Measurements from ENCODE around the gene C19orf53. TPM values are rescaled to one million over a fixed set of nuclear protein-coding genes. Genes with fewer than 3 reads are reported as not detected.

C19orf53 gene
- total and polyA plus RNA-seq, 2 experiments from 2014 or later = 115 to 309 TPM

GRCh38 chr19:13763265-13763664 is 11.0 kb upstream of the C19orf53 start:
- peaks cover 20% of the 10 kb centered on the region for H3K79me2 ChIP-seq (ENCODE audit: insufficient read depth)
- H3K27me3 ChIP-seq (replicated peaks; ENCODE audit: insufficient read depth) = no peaks in the 10 kb centered on the region
- DNase-seq = no peak
- no peaks in the 10 kb centered on the region for H3F3A ChIP-seq (ENCODE audit: insufficient read depth)
- no peaks in the 10 kb centered on the region for H3K9me2 ChIP-seq (ENCODE audit: insufficient read depth)
- H3K4me1 ChIP-seq (ENCODE audit: insufficient read depth) = 0 out of 2 replicates have a peak, but pooled peaks cover 5% of the 10 kb centered on the region
- no peak for TF ChIP-seq EZH2 (IDR thresholded peaks at IDR 0.05; ENCODE audit: insufficient read depth, poor library complexity, severe bottlenecking)
- H3K9ac ChIP-seq = no peak overlapping the region
- H3K36me3 ChIP-seq (ENCODE audit: low read depth) = peaks cover 12% of the 10 kb centered on the region; the same call in 1 of the 2 replicates
- H3K9me3 ChIP-seq (ENCODE audit: low read depth) = no peaks in the 10 kb centered on the region
- no peak overlapping the region for H3K4me3 ChIP-seq
- H4K20me1 ChIP-seq (ENCODE audit: insufficient read depth) = no peaks in the 10 kb centered on the region
- H3K4me2 ChIP-seq (ENCODE audit: unreplicated experiment) = no peak overlapping the region
- 94 to 95% methylated on average over 3 of the region's 3 CpGs for WGBS, 2 experiments (ENCODE audit: low coverage in 1 of 2, low lambda C conversion rate in 2 of 2, missing lambda C conversion rate in 2 of 2)
- in situ Hi-C loops (cut with MboI) = no loop called here
- H3K27ac ChIP-seq = no peak overlapping the region
- no peak overlapping the region for H2AFZ ChIP-seq

- Histone ChIP-seq H3K27ac (peak within 1 kb of the TSS; percentile 33), H2AFZ (peak within 1 kb of the TSS; percentile 74), H3K9me3 (ENCODE audit: low read depth) (no peaks in the 10 kb centered on the region), H3K4me3 (peak within 1 kb of the TSS; percentile 81), H3K79me2 (ENCODE audit: insufficient read depth) (peaks cover 20% of the 10 kb centered on the region), H3K4me2 (ENCODE audit: unreplicated experiment) (peak within 1 kb of the TSS; percentile 71), H3K9me2 (ENCODE audit: insufficient read depth) (no peaks in the 10 kb centered on the region), H3K27me3 (replicated peaks; ENCODE audit: insufficient read depth) (no peaks in the 10 kb centered on the region), H3K9ac (peak within 1 kb of the TSS; percentile 76), H3K4me1 (ENCODE audit: insufficient read depth) (0 out of 2 replicates have a peak, but pooled peaks cover 5% of the 10 kb centered on the region), H3F3A (ENCODE audit: insufficient read depth) (no peaks in the 10 kb centered on the region), H3K36me3 (ENCODE audit: low read depth) (peaks cover 9% of the 10 kb centered on the region; the same call in 1 of the 2 replicates), H4K20me1 (ENCODE audit: insufficient read depth) (no peaks in the 10 kb centered on the region)
- WGBS, 2 experiments (ENCODE audit: low coverage in 1 of 2, low lambda C conversion rate in 2 of 2, missing lambda C conversion rate in 2 of 2) = 22 to 27% methylated on average over 33 to 50 of the region's 67 CpGs
- in situ Hi-C loops (cut with MboI) = no loop called here
- peak; percentile 82 for DNase-seq
- TF ChIP-seq EZH2phosphoT487 (IDR thresholded peaks at IDR 0.05; ENCODE audit: insufficient read depth, low read depth) (no peak), EZH2 (IDR thresholded peaks at IDR 0.05; ENCODE audit: insufficient read depth, poor library complexity, severe bottlenecking) (no peak)
Measured at GRCh38 chr19:13764101-13764807, 10.0 kb upstream of the C19orf53 start, which contains the start of gene MRI1. Gene MRI1, plus strand, starts transcription at chr19:13764522. Its CDS starts 67 bp downstream, at chr19:13764589.

- Histone ChIP-seq H2AFZ (peak overlapping the region; percentile 70), H3K79me2 (ENCODE audit: insufficient read depth) (peaks cover 20% of the 10 kb centered on the region), H3K4me1 (ENCODE audit: insufficient read depth) (0 out of 2 replicates have a peak, but pooled peaks cover 5% of the 10 kb centered on the region), H3K9me2 (ENCODE audit: insufficient read depth) (no peaks in the 10 kb centered on the region), H3K9ac (peak overlapping the region; percentile 76), H3K27me3 (replicated peaks; ENCODE audit: insufficient read depth) (no peaks in the 10 kb centered on the region), H3K4me3 (peak overlapping the region; percentile 81), H3K27ac (no peak overlapping the region), H3K36me3 (ENCODE audit: low read depth) (peaks cover 6% of the 10 kb centered on the region; the same call in 1 of the 2 replicates), H3F3A (ENCODE audit: insufficient read depth) (no peaks in the 10 kb centered on the region), H3K4me2 (ENCODE audit: unreplicated experiment) (peak overlapping the region; percentile 71), H3K9me3 (ENCODE audit: low read depth) (no peaks in the 10 kb centered on the region), H4K20me1 (ENCODE audit: insufficient read depth) (no peaks in the 10 kb centered on the region)
- peak; percentile 62 for DNase-seq
- WGBS, 2 experiments (ENCODE audit: low coverage in 1 of 2, low lambda C conversion rate in 2 of 2, missing lambda C conversion rate in 2 of 2) = 1 to 3% methylated on average over 30 to 44 of the region's 48 CpGs
- TF ChIP-seq EZH2phosphoT487 (IDR thresholded peaks at IDR 0.05; ENCODE audit: insufficient read depth, low read depth) (no peak), EZH2 (IDR thresholded peaks at IDR 0.05; ENCODE audit: insufficient read depth, poor library complexity, severe bottlenecking) (no peak)
- in situ Hi-C loops (cut with MboI) = no loop called here
Measured at GRCh38 chr19:13764821-13765394, 9.3 kb upstream of the C19orf53 start.

GRCh38 chr19:13765395-13766094 is 8.7 kb upstream of the C19orf53 start:
- WGBS, 2 experiments (ENCODE audit: low coverage in 1 of 2, low lambda C conversion rate in 2 of 2, missing lambda C conversion rate in 2 of 2) = 34% methylated on average over 18 to 19 of the region's 19 CpGs
- no peaks in the 10 kb centered on the region for H3K9me3 ChIP-seq (ENCODE audit: low read depth)
- no peaks in the 10 kb centered on the region for H4K20me1 ChIP-seq (ENCODE audit: insufficient read depth)
- peak overlapping the region; percentile 71 for H3K4me2 ChIP-seq (ENCODE audit: unreplicated experiment)
- peak overlapping the region; percentile 76 for H3K9ac ChIP-seq
- no peaks in the 10 kb centered on the region for H3F3A ChIP-seq (ENCODE audit: insufficient read depth)
- peaks cover 20% of the 10 kb centered on the region for H3K79me2 ChIP-seq (ENCODE audit: insufficient read depth)
- peak overlapping the region; percentile 81 for H3K4me3 ChIP-seq
- peak; percentile 47 for DNase-seq
- TF ChIP-seq EZH2 (IDR thresholded peaks at IDR 0.05; ENCODE audit: insufficient read depth, poor library complexity, severe bottlenecking) = no peak
- no peak for TF ChIP-seq EZH2phosphoT487 (IDR thresholded peaks at IDR 0.05; ENCODE audit: insufficient read depth, low read depth)
- in situ Hi-C loops (cut with MboI) = no loop called here
- H3K27ac ChIP-seq = no peak overlapping the region
- no peaks in the 10 kb centered on the region for H3K9me2 ChIP-seq (ENCODE audit: insufficient read depth)
- no peaks in the 10 kb centered on the region for H3K27me3 ChIP-seq (replicated peaks; ENCODE audit: insufficient read depth)
- H3K36me3 ChIP-seq (ENCODE audit: low read depth) = no peaks in the 10 kb centered on the region; the same call in 1 of the 2 replicates
- peak overlapping the region; percentile 70 for H2AFZ ChIP-seq
- 0 out of 2 replicates have a peak, but pooled peaks cover 5% of the 10 kb centered on the region for H3K4me1 ChIP-seq (ENCODE audit: insufficient read depth)
